ENCODE measurements around the gene MFAP2.
A peak's percentile ranks its signal among the peaks of the same experiment; 100 is the strongest.

Gene MFAP2

DNA sequence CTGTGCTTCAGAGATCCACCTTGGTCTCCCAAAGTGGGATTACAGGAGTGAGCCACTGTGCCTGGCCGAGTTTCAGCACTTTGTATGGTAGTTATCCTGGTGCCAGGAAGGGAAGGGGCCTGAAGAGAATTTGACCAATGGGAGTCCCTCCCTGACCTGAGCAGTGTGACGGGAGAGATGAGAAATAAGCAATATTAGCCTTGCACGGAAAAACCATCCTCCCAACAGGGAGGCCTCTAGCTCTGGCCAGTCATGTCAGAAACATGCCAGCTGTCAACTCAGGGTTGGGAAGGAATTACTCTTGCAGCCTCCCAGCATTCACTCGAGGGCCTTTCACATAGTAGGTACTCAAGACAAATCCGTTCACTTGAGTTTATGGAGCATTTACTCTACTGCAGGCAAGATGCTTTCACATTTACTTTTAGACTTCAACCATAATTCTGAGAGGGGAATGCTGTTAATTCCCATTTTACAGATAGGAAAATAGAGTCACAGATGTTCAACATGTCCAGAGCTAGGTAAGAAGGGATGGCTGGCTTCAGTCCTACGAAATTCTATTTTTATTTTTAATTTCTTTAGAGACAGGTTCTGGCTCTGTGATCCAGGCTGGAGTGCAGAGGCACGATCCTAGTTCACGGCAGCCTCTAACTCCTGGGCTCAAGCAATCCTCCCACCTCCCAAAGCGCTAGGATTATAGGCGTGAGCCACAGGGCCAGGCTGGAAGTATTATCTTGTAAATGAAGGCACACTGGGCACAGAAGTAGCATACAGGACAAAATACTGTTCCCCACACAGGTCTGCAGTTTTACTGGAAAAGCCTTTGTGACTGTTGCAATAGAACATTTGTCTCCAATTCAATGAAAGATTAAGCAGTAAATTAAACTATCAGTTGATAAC, 34.5 kb upstream of the MFAP2 start:
- Histone ChIP-seq H3K4me3 (ENCODE audit: low read length) (no peak overlapping the region), H2AFZ (ENCODE audit: low read depth, low read length) (no peak overlapping the region), H3K27me3 (ENCODE audit: insufficient read depth, low read length) (no peaks in the 10 kb centered on the region), H3K9me3 (ENCODE audit: low read length) (no peaks in the 10 kb centered on the region), H3K36me3 (ENCODE audit: insufficient read depth, low read length) (peaks cover 19% of the 10 kb centered on the region), H3K4me1 (ENCODE audit: insufficient read depth, low read length) (peaks cover 26% of the 10 kb centered on the region)

DNA sequence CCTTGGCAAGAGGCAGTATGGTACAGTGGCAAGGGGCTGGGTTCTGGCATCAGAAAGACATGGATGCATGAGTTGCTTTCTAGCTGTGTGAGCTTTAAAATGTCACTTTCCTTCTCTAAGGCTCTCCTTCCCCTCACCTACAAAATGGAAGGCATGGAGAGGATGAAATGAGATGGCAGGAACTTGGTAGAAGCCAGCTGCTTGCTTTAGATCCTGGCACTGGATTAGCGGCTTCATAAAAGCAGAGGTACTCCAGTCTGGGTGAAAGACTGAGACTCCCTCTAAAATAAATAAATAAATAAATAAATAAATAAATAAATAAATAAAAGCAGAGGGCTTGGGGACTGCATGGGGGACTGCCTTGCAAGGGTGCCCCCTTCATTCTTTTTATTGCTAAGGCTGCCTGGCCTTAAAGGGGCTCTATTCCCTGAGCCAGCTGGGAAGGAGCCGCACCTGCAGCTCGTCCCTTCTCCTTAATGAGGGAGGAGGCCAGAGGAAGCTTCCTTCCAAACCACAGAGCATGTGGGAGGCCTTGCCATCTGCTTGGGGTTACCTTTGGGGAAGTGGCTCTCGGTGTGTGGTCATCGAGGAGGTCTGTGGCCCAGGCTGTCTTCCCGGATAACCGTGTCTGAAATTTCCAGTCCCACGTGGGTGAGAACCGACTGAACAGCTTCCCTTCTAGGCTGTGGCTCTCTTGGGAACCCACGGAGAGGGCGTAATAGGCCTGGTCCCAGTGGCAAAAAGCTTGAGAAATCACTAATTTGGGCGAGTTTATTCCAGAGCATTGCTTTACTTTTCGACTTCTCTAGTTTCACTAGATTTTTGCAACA, 33.3 kb upstream of the MFAP2 start:
- Histone ChIP-seq H3K9me3 (ENCODE audit: low read length) (no peaks in the 10 kb centered on the region), H3K27me3 (ENCODE audit: insufficient read depth, low read length) (no peaks in the 10 kb centered on the region), H3K4me3 (ENCODE audit: low read length) (no peak overlapping the region), H3K4me1 (ENCODE audit: insufficient read depth, low read length) (peaks cover 26% of the 10 kb centered on the region), H2AFZ (ENCODE audit: low read depth, low read length) (no peak overlapping the region), H3K36me3 (ENCODE audit: insufficient read depth, low read length) (peaks cover 7% of the 10 kb centered on the region)

DNA sequence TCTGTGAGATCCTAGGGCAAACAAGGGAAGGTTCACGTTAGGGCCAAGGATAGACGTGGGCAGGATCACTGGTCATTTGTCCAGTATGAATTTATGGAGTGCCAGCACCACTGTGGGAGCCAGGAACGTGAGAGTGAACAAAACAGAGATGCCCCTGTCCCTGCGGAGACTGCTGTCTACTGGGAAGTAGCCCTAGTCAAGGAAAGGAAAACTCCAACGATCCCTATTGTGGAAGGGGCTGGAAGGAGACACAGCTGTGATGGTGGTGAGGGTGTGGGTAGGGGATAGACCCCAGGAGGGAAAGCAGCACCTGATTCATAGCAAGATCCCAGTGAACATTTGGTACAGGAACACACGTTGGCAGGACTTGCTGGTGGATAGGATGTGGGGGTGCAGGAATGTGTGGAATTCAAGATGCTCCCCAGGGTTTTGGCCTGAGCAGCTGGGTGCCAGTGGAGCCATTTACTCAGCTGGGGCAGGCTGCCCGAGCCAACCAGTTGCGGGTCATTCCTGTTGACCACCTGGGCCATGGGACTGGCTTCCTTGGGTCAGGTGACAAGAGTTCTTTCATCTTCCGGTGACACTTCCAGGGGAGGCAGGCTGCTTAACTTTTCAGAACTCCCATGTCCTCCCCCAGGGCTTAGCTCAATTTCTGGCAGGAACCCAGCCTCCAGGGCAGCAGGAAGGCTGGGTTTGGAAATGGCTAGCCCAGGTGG, 32.5 kb upstream of the MFAP2 start:
- Histone ChIP-seq H3K9me3 (ENCODE audit: low read length) (no peaks in the 10 kb centered on the region), H3K27me3 (ENCODE audit: insufficient read depth, low read length) (no peaks in the 10 kb centered on the region), H3K36me3 (ENCODE audit: insufficient read depth, low read length) (peaks cover 1% of the 10 kb centered on the region), H3K4me1 (ENCODE audit: insufficient read depth, low read length) (peaks cover 26% of the 10 kb centered on the region), H3K4me3 (ENCODE audit: low read length) (no peak overlapping the region), H2AFZ (ENCODE audit: low read depth, low read length) (peak overlapping the region; percentile 7)

DNA sequence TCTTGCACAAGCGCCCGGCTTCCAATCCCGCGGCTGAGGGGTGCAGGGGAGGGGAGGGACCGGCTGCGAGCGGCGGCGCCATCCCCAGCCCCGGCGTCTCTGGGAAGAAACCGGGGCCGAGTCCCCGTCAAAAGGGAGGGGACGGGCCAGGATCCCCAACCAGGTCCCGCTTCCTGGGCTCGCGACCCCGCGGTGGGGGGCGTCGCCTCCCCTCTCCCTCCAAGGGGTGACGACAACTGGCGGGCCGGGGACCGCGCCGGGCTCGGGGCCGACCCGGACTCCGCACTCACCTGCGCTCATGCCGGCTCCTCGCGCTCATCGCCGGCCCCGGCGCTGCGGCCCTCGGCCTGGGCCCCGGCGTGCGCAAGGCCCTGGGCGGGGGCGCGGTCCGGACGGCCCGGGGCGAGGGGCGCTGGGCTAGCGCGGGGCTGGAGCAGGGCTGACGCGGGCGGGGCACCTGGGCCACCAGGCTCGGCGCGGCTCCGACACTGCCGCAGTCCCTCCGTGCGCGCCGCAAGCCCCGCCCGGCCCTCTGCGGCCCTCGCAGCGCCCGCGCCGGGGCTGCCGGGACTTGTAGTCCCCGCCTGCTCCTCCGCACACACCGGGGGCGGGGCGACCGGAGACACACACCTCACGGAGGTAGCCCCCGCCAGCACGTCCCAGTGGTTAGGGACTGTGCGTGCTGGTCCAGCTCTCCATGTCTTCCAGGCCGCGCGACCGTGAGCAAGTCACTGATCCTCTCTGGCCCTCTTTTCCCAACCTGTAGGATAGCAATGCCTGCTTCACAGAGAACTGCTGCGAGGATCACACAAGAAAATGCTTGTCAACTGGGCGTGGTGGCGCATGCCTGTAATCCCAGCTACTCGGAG, 31.3 kb upstream of the MFAP2 start, which contains the start of gene ATP13A2:
TSS of gene ATP13A2 (minus strand) at position 490 of the 869 bp plus-strand sequence. CDS start at position 300, 190 bp downstream.
- Histone ChIP-seq H2AFZ (ENCODE audit: low read depth, low read length) (peak within 1 kb of the TSS; percentile 70), H3K27me3 (ENCODE audit: insufficient read depth, low read length) (no peaks in the 10 kb centered on the region), H3K36me3 (ENCODE audit: insufficient read depth, low read length) (no peaks in the 10 kb centered on the region), H3K4me3 (ENCODE audit: low read length) (peak within 1 kb of the TSS; percentile 87), H3K9me3 (ENCODE audit: low read length) (no peaks in the 10 kb centered on the region), H3K4me1 (ENCODE audit: insufficient read depth, low read length) (peaks cover 26% of the 10 kb centered on the region)

DNA sequence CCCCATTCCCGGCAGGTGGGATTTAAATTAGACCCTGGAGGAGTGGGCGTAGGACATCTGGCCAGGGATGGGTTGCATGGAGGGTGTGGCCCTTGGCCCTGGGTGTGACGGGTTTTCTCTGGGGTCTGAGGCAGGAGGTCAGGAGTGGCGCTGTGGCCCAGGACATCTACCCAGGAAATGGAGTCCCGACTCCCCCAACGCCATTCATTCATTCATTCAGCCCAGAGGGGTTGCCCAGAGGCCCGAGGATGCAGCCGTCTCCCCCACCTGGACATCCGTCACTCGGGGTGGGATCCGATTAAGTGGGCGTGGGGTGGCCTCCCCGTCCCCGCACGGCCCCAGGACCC, 30.6 kb upstream of the MFAP2 start:
- Histone ChIP-seq H3K36me3 (ENCODE audit: insufficient read depth, low read length) (no peaks in the 10 kb centered on the region), H3K9me3 (ENCODE audit: low read length) (no peaks in the 10 kb centered on the region), H3K27me3 (ENCODE audit: insufficient read depth, low read length) (no peaks in the 10 kb centered on the region), H2AFZ (ENCODE audit: low read depth, low read length) (peak overlapping the region; percentile 70), H3K4me1 (ENCODE audit: insufficient read depth, low read length) (peaks cover 22% of the 10 kb centered on the region), H3K4me3 (ENCODE audit: low read length) (peak overlapping the region; percentile 87)

DNA sequence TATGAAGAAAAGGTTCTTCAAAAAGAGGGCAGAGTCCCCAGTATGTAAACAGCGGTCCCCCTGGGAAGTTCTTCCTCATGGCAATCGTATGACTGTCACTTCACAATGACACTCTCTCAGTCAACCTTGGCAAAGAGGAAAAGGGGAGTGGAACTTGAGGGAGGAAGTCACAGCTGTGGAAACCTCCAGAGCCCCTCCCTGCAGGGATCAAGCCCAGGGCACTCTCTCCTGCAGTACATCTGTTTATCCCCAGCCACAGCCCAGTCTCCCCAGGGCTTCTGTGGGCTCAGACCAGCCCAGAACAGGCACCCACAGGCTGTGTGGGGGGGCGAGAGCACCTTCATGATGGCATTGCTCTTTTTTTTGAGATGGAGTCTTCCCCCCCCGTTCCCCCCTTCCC, 29.3 kb upstream of the MFAP2 start:
- Histone ChIP-seq H2AFZ (ENCODE audit: low read depth, low read length) (no peak overlapping the region), H3K36me3 (ENCODE audit: insufficient read depth, low read length) (peaks cover 7% of the 10 kb centered on the region), H3K9me3 (ENCODE audit: low read length) (no peaks in the 10 kb centered on the region), H3K4me1 (ENCODE audit: insufficient read depth, low read length) (peaks cover 16% of the 10 kb centered on the region), H3K4me3 (ENCODE audit: low read length) (no peak overlapping the region), H3K27me3 (ENCODE audit: insufficient read depth, low read length) (no peaks in the 10 kb centered on the region)

DNA sequence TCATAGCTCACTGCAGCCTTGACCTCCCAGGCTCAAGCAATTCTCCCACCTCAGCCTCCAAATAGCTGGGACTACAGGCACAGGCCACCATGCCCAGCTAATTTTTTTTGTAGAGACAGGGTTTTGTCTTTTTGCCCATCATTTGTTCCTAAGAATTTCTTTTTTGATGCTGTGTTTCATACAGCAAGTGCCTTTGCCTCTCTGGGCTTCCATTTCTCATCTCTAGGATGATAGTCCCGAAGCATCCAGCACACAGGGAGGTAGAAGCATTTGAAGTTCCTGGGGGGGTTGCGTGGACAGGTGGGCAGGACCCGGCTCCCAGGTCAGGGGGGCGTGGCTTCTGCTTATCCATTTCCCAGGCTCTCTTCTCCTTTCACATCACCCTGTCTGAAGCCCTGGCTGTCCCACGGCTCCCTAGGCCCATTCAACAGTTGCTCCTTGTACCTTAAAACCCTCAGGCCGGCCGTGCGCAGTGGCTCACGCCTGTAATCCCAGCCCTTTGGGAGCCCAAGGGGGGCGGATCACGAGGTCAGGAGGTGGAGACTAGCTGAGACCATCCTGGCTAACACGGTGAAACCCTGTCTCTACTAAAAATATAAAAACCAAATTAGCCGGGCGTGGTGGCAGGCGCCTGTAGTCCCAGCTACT, 27.9 kb upstream of the MFAP2 start:
- Histone ChIP-seq H3K27me3 (ENCODE audit: insufficient read depth, low read length) (no peaks in the 10 kb centered on the region), H3K9me3 (ENCODE audit: low read length) (no peaks in the 10 kb centered on the region), H3K36me3 (ENCODE audit: insufficient read depth, low read length) (peaks cover 16% of the 10 kb centered on the region), H2AFZ (ENCODE audit: low read depth, low read length) (no peak overlapping the region), H3K4me3 (ENCODE audit: low read length) (no peak overlapping the region), H3K4me1 (ENCODE audit: insufficient read depth, low read length) (peaks cover 16% of the 10 kb centered on the region)

DNA sequence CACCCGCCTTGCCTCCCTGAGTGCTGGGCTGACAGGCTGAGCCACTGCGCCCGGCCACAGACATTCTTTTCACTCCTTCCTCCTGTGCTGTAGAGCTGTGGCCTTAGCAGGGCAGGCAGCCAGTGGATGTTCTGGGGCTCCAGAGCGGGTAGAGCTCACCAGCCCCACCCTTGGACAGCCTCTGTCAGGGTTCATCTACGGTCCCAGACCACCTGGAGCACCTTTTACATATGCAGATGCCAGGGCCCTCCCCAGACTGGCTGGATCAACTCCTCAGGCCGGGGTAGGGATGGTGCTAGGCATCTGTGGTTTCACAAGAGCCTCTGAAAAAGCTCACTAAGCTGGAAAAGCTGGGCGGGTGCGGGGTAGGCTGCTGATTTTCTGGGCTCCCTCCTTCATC, 26.7 kb upstream of the MFAP2 start:
- Histone ChIP-seq H2AFZ (ENCODE audit: low read depth, low read length) (no peak overlapping the region), H3K4me3 (ENCODE audit: low read length) (no peak overlapping the region), H3K9me3 (ENCODE audit: low read length) (no peaks in the 10 kb centered on the region), H3K4me1 (ENCODE audit: insufficient read depth, low read length) (peaks cover 10% of the 10 kb centered on the region), H3K27me3 (ENCODE audit: insufficient read depth, low read length) (no peaks in the 10 kb centered on the region), H3K36me3 (ENCODE audit: insufficient read depth, low read length) (peaks cover 25% of the 10 kb centered on the region)

DNA sequence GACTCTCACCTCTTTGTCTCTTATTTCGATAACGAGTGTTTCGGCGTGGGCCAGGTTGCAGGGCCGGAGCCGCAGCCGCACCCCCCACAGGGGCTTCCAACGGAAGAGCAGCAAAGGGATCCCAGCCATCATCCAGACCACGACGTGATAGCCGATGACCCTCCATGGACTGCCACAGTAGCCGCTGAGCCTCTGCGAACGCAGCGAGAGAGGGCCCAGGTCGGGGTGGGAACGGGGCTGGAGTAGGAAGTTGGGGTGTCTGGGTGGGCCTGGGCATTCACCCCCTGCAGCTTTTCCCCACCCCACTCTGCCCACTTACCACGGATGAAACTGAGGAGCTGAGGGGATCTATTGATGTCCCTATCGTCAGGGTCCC, 24.9 kb upstream of the MFAP2 start:
- H3K36me3 ChIP-seq (ENCODE audit: insufficient read depth, low read length): peaks cover 33% of the 10 kb centered on the region

DNA sequence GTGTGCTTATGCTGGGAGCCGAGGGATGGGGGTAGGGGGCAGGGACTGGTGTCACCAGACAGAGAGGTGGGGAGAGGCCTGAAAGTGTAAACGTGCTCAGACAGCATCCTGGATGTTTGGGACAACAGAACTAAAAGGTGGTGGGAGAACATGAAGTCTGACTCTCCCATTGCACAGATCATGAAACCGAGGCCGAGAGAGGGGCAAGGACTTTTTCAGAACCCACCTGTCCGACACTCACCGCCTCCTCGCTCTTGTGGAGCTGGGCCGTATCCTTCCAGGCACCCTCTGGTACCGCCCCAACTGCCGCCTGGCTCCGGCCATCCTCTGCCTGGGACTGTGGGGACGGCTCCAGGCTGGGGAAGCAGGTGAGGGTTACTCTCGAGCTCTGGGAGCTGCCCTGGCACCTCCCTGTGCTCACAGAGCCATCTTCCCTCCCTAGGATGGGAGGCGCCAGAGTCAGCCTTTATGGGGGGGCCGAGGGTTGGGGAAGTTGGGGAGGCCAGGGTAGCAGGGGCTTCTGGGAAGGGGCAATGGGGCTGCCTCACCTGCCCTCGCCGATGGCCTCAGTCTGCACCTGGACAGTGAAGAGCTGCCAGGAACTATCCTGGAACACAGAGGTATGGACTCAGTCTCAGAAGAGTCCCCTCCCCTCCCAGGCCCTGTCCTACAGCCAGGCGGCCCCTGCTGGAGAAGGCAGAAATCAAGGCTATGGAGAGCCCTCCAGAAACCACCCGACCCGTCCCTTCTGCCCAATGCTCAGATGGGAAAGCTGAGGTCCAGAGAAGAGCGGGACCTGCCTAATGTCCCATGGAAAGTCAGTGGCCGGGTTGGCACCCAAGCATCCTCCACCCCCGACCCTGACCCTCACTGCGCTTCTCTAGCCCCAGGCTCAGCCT, 24.3 kb upstream of the MFAP2 start:
- no peaks in the 10 kb centered on the region for H3K9me3 ChIP-seq (ENCODE audit: low read length)
- H3K4me3 ChIP-seq (ENCODE audit: low read length): no peak overlapping the region
- H3K4me1 ChIP-seq (ENCODE audit: insufficient read depth, low read length): peaks cover 4% of the 10 kb centered on the region
- H2AFZ ChIP-seq (ENCODE audit: low read depth, low read length): no peak overlapping the region
- H3K27me3 ChIP-seq (ENCODE audit: insufficient read depth, low read length): no peaks in the 10 kb centered on the region
- H3K36me3 ChIP-seq (ENCODE audit: insufficient read depth, low read length): peaks cover 33% of the 10 kb centered on the region

More for the DNA sequence above, 24.9 kb upstream of the MFAP2 start:
- H3K9me3 ChIP-seq (ENCODE audit: low read length): no peaks in the 10 kb centered on the region
- H2AFZ ChIP-seq (ENCODE audit: low read depth, low read length): no peak overlapping the region
- H3K4me1 ChIP-seq (ENCODE audit: insufficient read depth, low read length): peaks cover 4% of the 10 kb centered on the region
- H3K27me3 ChIP-seq (ENCODE audit: insufficient read depth, low read length): no peaks in the 10 kb centered on the region
- H3K4me3 ChIP-seq (ENCODE audit: low read length): no peak overlapping the region

DNA sequence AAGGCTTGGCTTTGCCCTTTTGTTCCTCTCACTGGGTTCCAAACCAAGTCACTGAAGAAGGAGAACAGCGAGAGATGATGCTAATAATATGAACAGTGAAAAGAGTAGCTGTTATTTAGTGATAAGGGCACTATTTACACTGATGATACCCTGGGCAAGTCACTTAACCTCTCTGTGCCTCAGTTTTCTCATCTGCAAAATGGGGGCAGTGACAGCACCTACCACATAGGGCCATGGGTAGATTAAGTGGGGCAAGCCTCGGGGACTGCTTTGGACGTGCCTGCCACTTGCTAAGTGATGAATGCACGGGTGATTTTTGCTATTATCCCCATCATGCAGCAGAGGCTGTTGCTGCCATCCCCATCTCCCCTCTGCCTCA, 22.1 kb upstream of the MFAP2 start:
- Histone ChIP-seq H2AFZ (ENCODE audit: low read depth, low read length) (no peak overlapping the region), H3K9me3 (ENCODE audit: low read length) (no peaks in the 10 kb centered on the region), H3K4me3 (ENCODE audit: low read length) (no peak overlapping the region), H3K4me1 (ENCODE audit: insufficient read depth, low read length) (peaks cover 4% of the 10 kb centered on the region), H3K36me3 (ENCODE audit: insufficient read depth, low read length) (peaks cover 33% of the 10 kb centered on the region), H3K27me3 (ENCODE audit: insufficient read depth, low read length) (no peaks in the 10 kb centered on the region)
